Chondrocyte (in vitro differentiated cells): ENCODE measurements around the gene NCBP2L. TPM values are rescaled to one million over a fixed set of nuclear protein-coding genes. Genes with fewer than 3 reads are reported as not detected.

Source experiments
- DNase-seq: peaks from one replicate; pipeline ENCODE4 v3.0.0; 2021; ENCODE audit warnings: mixed read lengths, low spot score
- H3K27ac Mint-ChIP-seq: one replicate; pipeline ENCODE4 v1.8.0; 2021; ENCODE audit warnings: mild to moderate bottlenecking, moderate library complexity, mixed read lengths; ENCODE audit not compliant: unreplicated experiment
- H3K27me3 Mint-ChIP-seq: 2 replicates; pipeline ENCODE4 v1.8.0; 2021; ENCODE audit warnings: low read depth, mixed read lengths
- H3K36me3 Mint-ChIP-seq: 2 replicates; pipeline ENCODE4 v1.8.0; 2021; ENCODE audit warnings: low read depth, mixed read lengths
- H3K4me1 Mint-ChIP-seq: 2 replicates; pipeline ENCODE4 v1.8.0; 2021; ENCODE audit warnings: low read depth, mild to moderate bottlenecking, mixed read lengths
- H3K4me3 Mint-ChIP-seq: one replicate; pipeline ENCODE4 v1.8.0; 2021; ENCODE audit warnings: mild to moderate bottlenecking, moderate library complexity, mixed read lengths; ENCODE audit not compliant: unreplicated experiment
- H3K9me3 Mint-ChIP-seq: 2 replicates; pipeline ENCODE4 v1.8.0; 2021; ENCODE audit warnings: low read depth, mixed read lengths
- CTCF ChIP-seq: fragments of 200-600 bp; sonication (generic); IDR thresholded peaks from 2 replicates; pipeline ENCODE4 v1.5.0; 2021; ENCODE audit warnings: antibody characterized with exemption, mild to moderate bottlenecking, moderate library complexity
- total RNA-seq: library from RNA; stranded (reverse); gene quantifications from 3 replicates; pipeline ENCODE4 v1.2.1, GENCODE V29; 2021

Gene NCBP2L
- total RNA-seq, 1 donor from 2014 or later, result not detected

GRCh38 chrX:107834275-107835201 is 57.0 kb downstream of the NCBP2L start:
- Mint-ChIP-seq H3K4me3 (no peak overlapping the region), H3K36me3 (peaks cover 2% of the 10 kb centered on the region), H3K4me1 (no peaks in the 10 kb centered on the region), H3K27me3 (no peaks in the 10 kb centered on the region), H3K9me3 (no peaks in the 10 kb centered on the region), H3K27ac (no peak overlapping the region)
- no peak for TF ChIP-seq CTCF
- DNase-seq, result no peak

GRCh38 chrX:107836958-107837357 is 59.4 kb downstream of the NCBP2L start:
- H3K27me3 Mint-ChIP-seq, result no peaks in the 10 kb centered on the region
- no peaks in the 10 kb centered on the region for H3K4me1 Mint-ChIP-seq

GRCh38 chrX:107840971-107841370 is 63.4 kb downstream of the NCBP2L start:
- Mint-ChIP-seq H3K27ac (no peak overlapping the region), H3K27me3 (no peaks in the 10 kb centered on the region), H3K4me1 (no peaks in the 10 kb centered on the region), H3K4me3 (no peak overlapping the region), H3K9me3 (no peaks in the 10 kb centered on the region), H3K36me3 (peaks cover 3% of the 10 kb centered on the region)
- TF ChIP-seq CTCF, result no peak
- DNase-seq, result no peak

More at GRCh38 chrX:107836958-107837357, 59.4 kb downstream of the NCBP2L start:
- Mint-ChIP-seq H3K9me3 (no peaks in the 10 kb centered on the region), H3K36me3 (peaks cover 4% of the 10 kb centered on the region), H3K27ac (no peak overlapping the region), H3K4me3 (no peak overlapping the region)
- no peak for TF ChIP-seq CTCF
- DNase-seq, result no peak

GRCh38 chrX:107842715-107843400 is 65.3 kb downstream of the NCBP2L start:
- DNase-seq, result no peak
- no peak overlapping the region for H3K27ac Mint-ChIP-seq
- TF ChIP-seq CTCF, result no peak
- no peaks in the 10 kb centered on the region for H3K27me3 Mint-ChIP-seq
- no peaks in the 10 kb centered on the region for H3K9me3 Mint-ChIP-seq
- H3K4me1 Mint-ChIP-seq, result no peaks in the 10 kb centered on the region
- H3K36me3 Mint-ChIP-seq, result peaks cover 3% of the 10 kb centered on the region
- no peak overlapping the region for H3K4me3 Mint-ChIP-seq

Other genes with a start within 250 kb of the NCBP2L start
- 30.5 to 40.6 TPM (median 31.6 TPM) in 3 replicates for gene PRPS1, start 149.2 kb upstream of the NCBP2L start, total RNA-seq
- gene TSC22D3, start 1.9 kb upstream of the NCBP2L start, total RNA-seq, result 191 to 199 TPM (median 199 TPM) in 3 replicates
- gene MID2, start 48.1 kb downstream of the NCBP2L start, total RNA-seq, result 18.0 to 19.8 TPM (median 18.7 TPM) in 3 replicates
- not detected in 3 replicates for gene TEX13B, start 204.6 kb downstream of the NCBP2L start, total RNA-seq